ENCODE data around the gene DIP2C.
A peak's percentile ranks its signal among the peaks of the same experiment; 100 is the strongest.

Gene DIP2C

GRCh38 chr10:511849-512191, 177.6 kb downstream of the DIP2C start:
- no peak for DNase-seq

GRCh38 chr10:511101-511848, 178.2 kb downstream of the DIP2C start:
- peak; percentile 91 for DNase-seq

GRCh38 chr10:510415-510881, 179.0 kb downstream of the DIP2C start:
- no peak for DNase-seq

GRCh38 chr10:509361-510102, 179.9 kb downstream of the DIP2C start:
- no peak for DNase-seq

- DNase-seq, result no peak
Measured at GRCh38 chr10:508726-509125, 180.7 kb downstream of the DIP2C start.

- DNase-seq, result no peak
Measured at GRCh38 chr10:507908-508444, 181.5 kb downstream of the DIP2C start.

- DNase-seq, result no peak
Measured at GRCh38 chr10:507355-507699, 182.1 kb downstream of the DIP2C start.

- DNase-seq, result no peak
Measured at GRCh38 chr10:506451-507354, 182.8 kb downstream of the DIP2C start.

GRCh38 chr10:505419-505818, 184.0 kb downstream of the DIP2C start:
- DNase-seq, result no peak

GRCh38 chr10:504806-505205, 184.7 kb downstream of the DIP2C start:
- DNase-seq, result no peak

GRCh38 chr10:504121-504611, 185.3 kb downstream of the DIP2C start:
- DNase-seq, result no peak

- DNase-seq, result peak; percentile 27
Measured at GRCh38 chr10:501596-501995, 187.9 kb downstream of the DIP2C start.

GRCh38 chr10:500876-501275, 188.6 kb downstream of the DIP2C start:
- peak; percentile 72 for DNase-seq

GRCh38 chr10:499991-500390, 189.5 kb downstream of the DIP2C start:
- no peak for DNase-seq

- no peak for DNase-seq
Measured at GRCh38 chr10:498760-499435, 190.6 kb downstream of the DIP2C start.

GRCh38 chr10:497898-498451, 191.5 kb downstream of the DIP2C start:
- DNase-seq, result no peak

- DNase-seq, result no peak
Measured at GRCh38 chr10:497289-497688, 192.2 kb downstream of the DIP2C start.

GRCh38 chr10:494556-494955, 194.9 kb downstream of the DIP2C start:
- no peak for DNase-seq

- DNase-seq, result no peak
Measured at GRCh38 chr10:494149-494542, 195.3 kb downstream of the DIP2C start.

GRCh38 chr10:493391-494148, 195.9 kb downstream of the DIP2C start:
- DNase-seq, result no peak

- DNase-seq, result no peak
Measured at GRCh38 chr10:492836-493235, 196.6 kb downstream of the DIP2C start.
